A673 (cell line): ENCODE data around the gene DSG1.

ENCODE experiments used
- EZH2 ChIP-seq: fragments of 200-600 bp; sonication (generic); IDR thresholded peaks from 2 replicates; pipeline ENCODE4 v1.6.1; 2017; ENCODE audit warnings: borderline replicate concordance, low read depth, mild to moderate bottlenecking, mixed read lengths, antibody characterized with exemption, low read length; ENCODE audit not compliant: poor library complexity, severe bottlenecking
- TF ChIP-seq, protein P1 (sequence below): fragments of 300-800, 200-600 bp; sonication (generic); conservative IDR thresholded peaks from 2 replicates; pipeline ENCODE4 v1.5.1; 2017; ENCODE audit warnings: low read depth, mild to moderate bottlenecking, antibody characterized with exemption, low read length, moderate library complexity, mixed read lengths

DNA sequence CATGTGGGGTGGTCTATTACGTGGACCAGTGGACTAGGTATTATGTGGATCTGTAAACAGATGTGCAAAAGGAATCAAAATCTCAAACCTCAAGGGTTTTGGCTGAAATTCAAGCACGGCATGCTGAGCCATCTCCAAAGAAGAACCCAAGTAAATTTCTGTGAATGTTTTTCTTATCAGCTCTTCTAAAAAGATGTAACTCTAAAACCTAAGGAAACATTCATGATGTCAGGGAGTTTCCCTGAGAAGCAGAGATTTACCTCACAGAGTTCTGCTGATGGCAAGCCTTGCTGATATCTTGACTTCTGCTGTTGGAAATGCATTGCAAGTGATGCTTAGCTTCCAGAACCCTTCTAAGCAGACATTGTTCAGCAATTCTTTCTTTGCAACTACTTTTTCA lies 80.2 kb downstream of the DSG1 start:
- TF ChIP-seq, protein P1, sequence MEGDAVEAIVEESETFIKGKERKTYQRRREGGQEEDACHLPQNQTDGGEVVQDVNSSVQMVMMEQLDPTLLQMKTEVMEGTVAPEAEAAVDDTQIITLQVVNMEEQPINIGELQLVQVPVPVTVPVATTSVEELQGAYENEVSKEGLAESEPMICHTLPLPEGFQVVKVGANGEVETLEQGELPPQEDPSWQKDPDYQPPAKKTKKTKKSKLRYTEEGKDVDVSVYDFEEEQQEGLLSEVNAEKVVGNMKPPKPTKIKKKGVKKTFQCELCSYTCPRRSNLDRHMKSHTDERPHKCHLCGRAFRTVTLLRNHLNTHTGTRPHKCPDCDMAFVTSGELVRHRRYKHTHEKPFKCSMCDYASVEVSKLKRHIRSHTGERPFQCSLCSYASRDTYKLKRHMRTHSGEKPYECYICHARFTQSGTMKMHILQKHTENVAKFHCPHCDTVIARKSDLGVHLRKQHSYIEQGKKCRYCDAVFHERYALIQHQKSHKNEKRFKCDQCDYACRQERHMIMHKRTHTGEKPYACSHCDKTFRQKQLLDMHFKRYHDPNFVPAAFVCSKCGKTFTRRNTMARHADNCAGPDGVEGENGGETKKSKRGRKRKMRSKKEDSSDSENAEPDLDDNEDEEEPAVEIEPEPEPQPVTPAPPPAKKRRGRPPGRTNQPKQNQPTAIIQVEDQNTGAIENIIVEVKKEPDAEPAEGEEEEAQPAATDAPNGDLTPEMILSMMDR = no peak
- no peak for TF ChIP-seq EZH2
